ENCODE results near the gene ZDHHC24.
"Not testable (repeated sequence)": the region's sequence is repeated elsewhere in the genome, so short reads cannot be mapped to it uniquely, and the experiment has no call there.

Gene ZDHHC24

DNA sequence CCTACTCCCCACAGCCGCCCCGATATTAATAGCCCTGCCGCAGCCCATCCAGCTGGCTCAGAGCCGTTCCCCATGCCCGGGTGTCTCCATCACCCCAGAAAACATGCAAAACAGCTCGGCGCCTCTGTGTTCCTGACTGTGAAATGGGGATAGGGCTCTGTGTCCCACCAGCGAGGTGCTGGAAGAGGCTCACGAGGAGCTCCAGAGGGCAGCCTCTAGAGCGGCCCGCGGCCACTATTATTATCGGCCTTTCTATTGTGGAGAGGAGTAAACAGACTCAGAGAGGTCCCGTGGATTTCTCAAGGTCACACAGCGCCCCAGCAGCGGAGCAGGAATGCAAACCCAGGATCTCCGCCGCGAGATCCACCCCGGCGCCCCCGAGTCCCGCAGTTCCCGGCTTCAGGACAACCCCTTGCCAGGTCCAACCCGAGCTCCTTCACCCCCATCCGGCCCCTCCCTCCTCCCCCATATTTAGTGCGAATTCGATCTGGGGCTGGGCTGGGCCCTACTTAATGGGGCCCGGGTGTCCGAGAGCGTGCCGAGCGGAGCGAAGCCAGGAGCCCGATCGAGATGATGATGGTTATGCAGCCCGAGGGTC is 619 bp upstream of the ZDHHC24 start, which contains the start of gene ACTN3:
Gene ACTN3 (plus strand): TSS at position 536 of the 598 bp plus-strand sequence. CDS start 35 bp downstream, at position 571.
- no peak for DNase-seq (ENCODE audit: low read depth)
- peak within 1 kb of the TSS; percentile 67 for H3K4me3 ChIP-seq (ENCODE audit: low read depth, low read length)
- TF ChIP-seq, protein P1, sequence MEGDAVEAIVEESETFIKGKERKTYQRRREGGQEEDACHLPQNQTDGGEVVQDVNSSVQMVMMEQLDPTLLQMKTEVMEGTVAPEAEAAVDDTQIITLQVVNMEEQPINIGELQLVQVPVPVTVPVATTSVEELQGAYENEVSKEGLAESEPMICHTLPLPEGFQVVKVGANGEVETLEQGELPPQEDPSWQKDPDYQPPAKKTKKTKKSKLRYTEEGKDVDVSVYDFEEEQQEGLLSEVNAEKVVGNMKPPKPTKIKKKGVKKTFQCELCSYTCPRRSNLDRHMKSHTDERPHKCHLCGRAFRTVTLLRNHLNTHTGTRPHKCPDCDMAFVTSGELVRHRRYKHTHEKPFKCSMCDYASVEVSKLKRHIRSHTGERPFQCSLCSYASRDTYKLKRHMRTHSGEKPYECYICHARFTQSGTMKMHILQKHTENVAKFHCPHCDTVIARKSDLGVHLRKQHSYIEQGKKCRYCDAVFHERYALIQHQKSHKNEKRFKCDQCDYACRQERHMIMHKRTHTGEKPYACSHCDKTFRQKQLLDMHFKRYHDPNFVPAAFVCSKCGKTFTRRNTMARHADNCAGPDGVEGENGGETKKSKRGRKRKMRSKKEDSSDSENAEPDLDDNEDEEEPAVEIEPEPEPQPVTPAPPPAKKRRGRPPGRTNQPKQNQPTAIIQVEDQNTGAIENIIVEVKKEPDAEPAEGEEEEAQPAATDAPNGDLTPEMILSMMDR (IDR thresholded peaks at IDR 0.05; ENCODE audit: low read depth, low read length): no peak
- TF ChIP-seq POLR2A (IDR thresholded peaks at IDR 0.05; ENCODE audit: extremely low read depth, insufficient read length) (no peak), MYC (IDR thresholded peaks at IDR 0.05; ENCODE audit: low read depth, low read length) (no peak)
- TF ChIP-seq, protein P2, sequence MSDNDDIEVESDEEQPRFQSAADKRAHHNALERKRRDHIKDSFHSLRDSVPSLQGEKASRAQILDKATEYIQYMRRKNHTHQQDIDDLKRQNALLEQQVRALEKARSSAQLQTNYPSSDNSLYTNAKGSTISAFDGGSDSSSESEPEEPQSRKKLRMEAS (IDR thresholded peaks at IDR 0.05; ENCODE audit: low read depth, low read length): no peak

DNA sequence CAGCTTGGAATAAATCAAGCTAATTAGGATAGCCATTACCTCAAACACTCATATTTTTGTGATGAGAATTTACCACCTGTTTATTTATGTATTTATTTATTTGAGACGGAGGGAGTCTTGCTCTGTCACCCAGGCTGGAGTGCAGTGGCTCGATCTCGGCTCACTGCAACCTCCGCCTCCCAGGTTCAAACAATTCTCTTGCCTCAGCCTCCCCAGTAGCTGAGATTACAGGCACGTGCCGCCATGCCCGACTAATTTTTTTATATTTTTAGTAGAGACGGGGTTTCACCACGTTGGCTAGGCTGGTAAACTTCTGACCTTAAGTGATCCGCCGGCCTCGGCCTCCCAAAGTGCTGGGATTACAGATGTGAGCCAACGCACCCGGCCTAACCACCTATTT is 896 bp downstream of the ZDHHC24 start:
- not testable (repeated sequence) for DNase-seq (ENCODE audit: low read depth)
- H3K4me3 ChIP-seq (ENCODE audit: low read depth, low read length): peak overlapping the region; percentile 67

DNA sequence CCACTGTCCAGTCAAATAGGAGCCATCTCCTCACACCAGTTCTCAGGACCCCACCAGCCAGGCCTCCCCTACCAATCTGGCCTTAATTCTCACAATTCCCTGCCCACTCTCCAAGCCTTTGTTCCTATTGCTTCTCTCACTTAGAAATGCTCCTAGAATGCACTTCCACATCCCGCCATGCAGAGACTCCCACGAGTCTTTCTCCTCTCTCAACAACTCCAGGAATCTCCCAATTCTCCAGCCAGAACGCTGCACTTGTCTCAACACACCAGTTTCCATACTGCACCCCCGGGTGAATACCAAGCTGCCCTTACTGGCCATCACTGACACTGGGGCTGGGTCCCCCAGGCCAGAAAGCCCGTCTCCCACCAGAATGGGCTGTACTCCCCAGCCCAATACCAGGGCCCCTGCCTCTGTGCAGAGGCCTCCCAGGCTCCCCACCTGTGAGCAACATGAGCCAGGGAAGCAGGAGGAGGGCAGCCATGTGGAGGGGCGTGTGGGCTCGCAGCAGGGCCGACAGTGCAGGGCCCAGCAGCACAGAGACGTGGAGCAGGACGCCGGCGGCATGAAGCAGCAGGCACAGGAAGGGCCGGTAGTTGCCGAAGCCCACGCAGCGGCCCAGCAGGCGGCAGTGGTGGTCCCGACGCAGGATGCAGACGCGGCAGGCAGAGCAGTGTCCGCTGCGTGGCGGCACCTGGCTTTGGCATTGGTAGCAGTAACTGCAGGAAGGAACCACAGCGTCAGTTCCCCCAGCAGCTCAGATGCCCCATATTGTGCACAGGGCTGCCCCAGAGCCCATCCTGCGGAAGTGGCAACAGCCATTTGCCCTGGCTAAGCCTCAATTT is 2.4 kb downstream of the ZDHHC24 start:
- DNase-seq (ENCODE audit: low read depth): no peak
- no peak overlapping the region for H3K4me3 ChIP-seq (ENCODE audit: low read depth, low read length)
- TF ChIP-seq, protein P1 (IDR thresholded peaks at IDR 0.05; ENCODE audit: low read depth, low read length): no peak
- TF ChIP-seq, protein P2 (IDR thresholded peaks at IDR 0.05; ENCODE audit: low read depth, low read length): no peak
- TF ChIP-seq MYC (IDR thresholded peaks at IDR 0.05; ENCODE audit: low read depth, low read length) (no peak), POLR2A (IDR thresholded peaks at IDR 0.05; ENCODE audit: extremely low read depth, insufficient read length) (no peak)

DNA sequence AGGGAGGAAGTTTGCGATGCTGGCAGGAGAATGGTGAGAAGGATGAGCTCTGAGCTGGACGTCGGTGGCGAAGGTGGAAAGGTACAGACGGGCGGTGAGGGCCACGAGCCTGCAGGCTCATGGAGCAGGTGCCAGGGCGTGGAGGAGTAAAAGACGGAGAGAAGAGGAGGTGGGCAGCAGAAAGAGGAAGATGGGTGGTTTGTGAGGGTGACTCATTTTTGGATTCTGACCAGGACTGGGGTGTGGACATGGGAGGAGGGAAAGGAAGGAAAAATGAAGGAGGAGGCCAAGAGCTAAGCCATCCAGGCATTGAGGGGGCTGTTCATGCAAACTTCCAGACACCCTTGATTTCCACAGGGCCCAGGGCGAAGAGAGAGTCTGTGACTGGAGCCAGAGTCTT is 3.5 kb downstream of the ZDHHC24 start:
- H3K4me3 ChIP-seq (ENCODE audit: low read depth, low read length): no peak overlapping the region
- TF ChIP-seq MYC (IDR thresholded peaks at IDR 0.05; ENCODE audit: low read depth, low read length) (no peak), POLR2A (IDR thresholded peaks at IDR 0.05; ENCODE audit: extremely low read depth, insufficient read length) (no peak)
- TF ChIP-seq, protein P2 (IDR thresholded peaks at IDR 0.05; ENCODE audit: low read depth, low read length): no peak
- TF ChIP-seq, protein P1 (IDR thresholded peaks at IDR 0.05; ENCODE audit: low read depth, low read length): no peak
- DNase-seq (ENCODE audit: low read depth): peak; percentile 37

DNA sequence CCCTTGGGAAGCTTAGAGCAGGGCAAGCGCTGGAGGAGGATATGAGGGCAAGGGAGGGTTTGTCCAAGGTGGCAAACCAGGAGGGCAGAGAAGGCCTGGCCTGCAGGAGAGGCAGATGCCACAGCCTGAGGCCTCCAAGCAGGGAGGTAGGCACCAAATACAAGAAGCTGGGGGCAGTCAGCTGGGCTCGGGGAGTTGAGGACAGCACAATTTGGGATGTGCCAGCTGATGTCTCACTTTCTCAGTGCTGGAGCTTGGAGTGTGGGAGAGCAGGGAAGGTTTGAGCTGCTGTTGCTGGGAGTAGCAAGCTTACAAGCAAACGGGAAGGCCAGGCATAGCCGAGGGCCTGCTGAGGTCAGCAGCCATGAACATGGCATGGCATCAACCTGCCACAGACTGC is 4.0 kb downstream of the ZDHHC24 start:
- no peak for TF ChIP-seq POLR2A (IDR thresholded peaks at IDR 0.05; ENCODE audit: extremely low read depth, insufficient read length)
- TF ChIP-seq, protein P1 (IDR thresholded peaks at IDR 0.05; ENCODE audit: low read depth, low read length): no peak
- TF ChIP-seq, protein P2 (IDR thresholded peaks at IDR 0.05; ENCODE audit: low read depth, low read length): no peak
- TF ChIP-seq MYC (IDR thresholded peaks at IDR 0.05; ENCODE audit: low read depth, low read length): no peak
- no peak overlapping the region for H3K4me3 ChIP-seq (ENCODE audit: low read depth, low read length)
- no peak for DNase-seq (ENCODE audit: low read depth)

DNA sequence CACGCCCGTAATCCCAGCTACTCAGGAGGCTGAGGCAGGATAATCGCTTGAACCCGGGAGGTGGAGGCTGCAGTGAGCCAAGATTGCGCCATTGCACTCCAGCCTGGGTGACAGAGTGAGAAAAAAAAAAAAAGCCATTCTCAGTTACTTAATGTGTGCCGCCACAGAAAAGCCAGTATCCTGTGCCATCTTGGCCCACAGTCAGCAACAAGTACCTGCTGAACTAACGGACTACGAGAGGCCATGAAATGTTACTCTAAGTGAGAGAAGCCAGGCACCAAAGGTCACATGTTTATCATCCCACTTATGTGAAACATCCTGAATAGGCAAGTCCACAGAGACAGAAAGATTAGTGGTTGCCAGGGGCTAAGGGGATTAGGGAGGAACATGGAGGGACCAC is 5.2 kb downstream of the ZDHHC24 start:
- H3K4me3 ChIP-seq (ENCODE audit: low read depth, low read length): not testable (repeated sequence)
- peak; percentile 21 for DNase-seq (ENCODE audit: low read depth)

Data from NB4 (cell line).